ENCODE measurements around the gene IL11. TPM values are rescaled to one million over a fixed set of nuclear protein-coding genes. Genes with fewer than 3 reads are reported as not detected.
A peak's percentile ranks its signal among the peaks of the same experiment; 100 is the strongest.

Gene IL11
- total and polyA plus RNA-seq, 2 of the 13 experiments (the other 11 are each of a cell fraction or from before 2014, with no cell fraction given): 2.5 to 2.9 TPM

DNA sequence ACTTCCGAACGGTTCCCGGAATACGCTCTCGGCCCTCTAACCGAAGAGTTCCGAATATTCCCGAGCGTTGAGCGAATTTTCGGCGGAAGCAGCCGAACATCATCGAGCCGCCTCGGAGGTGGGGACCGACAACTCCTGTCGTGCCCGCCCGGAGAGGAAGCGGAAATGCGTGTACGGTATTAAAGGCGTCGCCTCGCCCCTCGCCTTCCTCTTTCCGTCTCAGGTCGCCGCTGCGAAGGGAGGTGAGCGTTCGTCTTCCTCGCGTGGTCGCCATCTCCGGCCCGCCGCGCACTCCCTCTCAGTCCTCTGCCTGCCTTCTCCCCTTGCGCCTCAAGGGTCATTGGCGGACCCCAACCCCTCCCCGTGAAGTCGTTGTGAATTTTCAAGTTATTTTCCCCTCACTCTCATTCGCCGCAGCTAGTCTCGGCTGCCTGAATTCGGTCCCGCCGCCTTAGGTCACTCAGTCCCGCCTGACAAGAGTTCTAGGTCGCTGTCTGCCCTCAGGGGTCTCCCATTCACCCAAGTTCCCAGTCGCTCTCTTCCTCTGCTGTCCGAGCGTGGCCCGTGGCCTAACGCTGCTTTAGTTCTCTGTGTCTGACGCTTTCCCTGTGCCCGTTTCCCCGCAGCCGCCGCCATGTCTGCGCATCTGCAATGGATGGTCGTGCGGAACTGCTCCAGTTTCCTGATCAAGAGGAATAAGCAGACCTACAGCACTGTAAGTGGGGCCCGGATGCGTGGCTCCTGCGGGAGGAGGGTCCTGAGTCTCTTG, 15.6 kb upstream of the IL11 start, which contains the start of gene RPL28 (continued):
- TF ChIP-seq, protein P1, sequence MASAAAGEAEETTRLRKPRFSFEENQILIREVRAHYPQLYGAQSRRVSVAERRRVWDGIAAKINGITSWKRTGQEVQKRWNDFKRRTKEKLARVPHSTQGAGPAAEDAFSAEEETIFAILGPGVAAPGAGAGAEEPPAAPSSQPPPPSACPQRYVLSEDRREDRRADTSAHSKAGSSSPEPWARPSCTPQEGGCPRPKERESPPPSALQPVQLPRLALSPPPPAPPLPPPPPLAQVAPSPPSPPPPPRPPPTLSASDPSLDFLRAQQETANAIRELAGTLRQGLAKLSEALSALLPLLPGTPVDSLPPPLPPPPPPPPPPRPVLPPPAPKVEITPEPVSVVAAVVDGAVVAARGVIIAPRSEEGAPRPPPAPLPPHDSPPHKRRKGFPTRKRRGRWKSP (CRISPR knock-in tag; IDR thresholded peaks at IDR 0.05): peak; percentile 76; the same call in 1 of the 2 replicates
- TF ChIP-seq PHF20 (CRISPR knock-in tag; IDR thresholded peaks at IDR 0.05) (peak; percentile 74), ZNF75D (CRISPR knock-in tag; IDR thresholded peaks at IDR 0.05; ENCODE audit: borderline replicate concordance) (peak; percentile 91; the same call in 1 of the 2 replicates), NCOA2 (CRISPR knock-in tag; IDR thresholded peaks at IDR 0.05) (peak; percentile 64), ZNF607 (CRISPR knock-in tag; IDR thresholded peaks at IDR 0.05; ENCODE audit: borderline replicate concordance) (peak; percentile 30; the same call in 1 of the 2 replicates), MAFK (conservative IDR thresholded peaks at IDR 0.05 in 1 of 2, IDR thresholded peaks at IDR 0.05 in 1 of 2; ENCODE audit: low read length in 2 of 2) (no peak), ZNF296 (CRISPR knock-in tag; conservative IDR thresholded peaks at IDR 0.05) (no peak), REPIN1 (CRISPR knock-in tag; IDR thresholded peaks at IDR 0.05; ENCODE audit: borderline replicate concordance, low read depth) (peak; percentile 55; the same call in 1 of the 2 replicates), ZMAT3 (CRISPR knock-in tag; conservative IDR thresholded peaks at IDR 0.05) (no peak), GATAD1 (CRISPR knock-in tag; IDR thresholded peaks at IDR 0.05) (peak; percentile 84), ZNF256 (CRISPR knock-in tag; conservative IDR thresholded peaks at IDR 0.05) (no peak; the same call in 1 of the 2 replicates), ZNF850 (CRISPR knock-in tag; conservative IDR thresholded peaks at IDR 0.05) (no peak), GATA4 (IDR thresholded peaks at IDR 0.05; ENCODE audit: borderline replicate concordance, low read depth) (peak; percentile 75), TP53 (CRISPR knock-in tag; conservative IDR thresholded peaks at IDR 0.05) (no peak), BCL6 (CRISPR knock-in tag; IDR thresholded peaks at IDR 0.05) (peak; percentile 59), POLR2AphosphoS5 (IDR thresholded peaks at IDR 0.05; ENCODE audit: low read depth, low read length) (peak; percentile 100), MIER2 (CRISPR knock-in tag; IDR thresholded peaks at IDR 0.05) (peak; percentile 32; the same call in 1 of the 2 replicates), ZSCAN25 (CRISPR knock-in tag; IDR thresholded peaks at IDR 0.05) (no peak), CC2D1A (CRISPR knock-in tag; IDR thresholded peaks at IDR 0.05) (no peak), SMARCE1 (IDR thresholded peaks at IDR 0.05; ENCODE audit: borderline replicate concordance) (no peak)
- TF ChIP-seq, protein P2, sequence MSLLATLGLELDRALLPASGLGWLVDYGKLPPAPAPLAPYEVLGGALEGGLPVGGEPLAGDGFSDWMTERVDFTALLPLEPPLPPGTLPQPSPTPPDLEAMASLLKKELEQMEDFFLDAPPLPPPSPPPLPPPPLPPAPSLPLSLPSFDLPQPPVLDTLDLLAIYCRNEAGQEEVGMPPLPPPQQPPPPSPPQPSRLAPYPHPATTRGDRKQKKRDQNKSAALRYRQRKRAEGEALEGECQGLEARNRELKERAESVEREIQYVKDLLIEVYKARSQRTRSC (CRISPR knock-in tag; IDR thresholded peaks at IDR 0.05; ENCODE audit: low read depth): no peak; the same call in 1 of the 2 replicates
- TF ChIP-seq, protein P3, sequence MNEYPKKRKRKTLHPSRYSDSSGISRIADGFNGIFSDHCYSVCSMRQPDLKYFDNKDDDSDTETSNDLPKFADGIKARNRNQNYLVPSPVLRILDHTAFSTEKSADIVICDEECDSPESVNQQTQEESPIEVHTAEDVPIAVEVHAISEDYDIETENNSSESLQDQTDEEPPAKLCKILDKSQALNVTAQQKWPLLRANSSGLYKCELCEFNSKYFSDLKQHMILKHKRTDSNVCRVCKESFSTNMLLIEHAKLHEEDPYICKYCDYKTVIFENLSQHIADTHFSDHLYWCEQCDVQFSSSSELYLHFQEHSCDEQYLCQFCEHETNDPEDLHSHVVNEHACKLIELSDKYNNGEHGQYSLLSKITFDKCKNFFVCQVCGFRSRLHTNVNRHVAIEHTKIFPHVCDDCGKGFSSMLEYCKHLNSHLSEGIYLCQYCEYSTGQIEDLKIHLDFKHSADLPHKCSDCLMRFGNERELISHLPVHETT (CRISPR knock-in tag; conservative IDR thresholded peaks at IDR 0.05): peak; percentile 60; the same call in 1 of the 2 replicates
- TF ChIP-seq, protein P4, sequence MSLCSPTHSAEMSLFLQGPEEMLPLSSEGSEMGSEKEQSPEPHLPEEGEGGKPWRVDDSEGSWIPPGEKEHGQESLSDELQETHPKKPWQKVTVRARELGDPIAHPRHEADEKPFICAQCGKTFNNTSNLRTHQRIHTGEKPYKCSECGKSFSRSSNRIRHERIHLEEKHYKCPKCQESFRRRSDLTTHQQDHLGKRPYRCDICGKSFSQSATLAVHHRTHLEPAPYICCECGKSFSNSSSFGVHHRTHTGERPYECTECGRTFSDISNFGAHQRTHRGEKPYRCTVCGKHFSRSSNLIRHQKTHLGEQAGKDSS (CRISPR knock-in tag; IDR thresholded peaks at IDR 0.05; ENCODE audit: borderline replicate concordance, low read depth): peak; percentile 80
- TF ChIP-seq, protein P5, sequence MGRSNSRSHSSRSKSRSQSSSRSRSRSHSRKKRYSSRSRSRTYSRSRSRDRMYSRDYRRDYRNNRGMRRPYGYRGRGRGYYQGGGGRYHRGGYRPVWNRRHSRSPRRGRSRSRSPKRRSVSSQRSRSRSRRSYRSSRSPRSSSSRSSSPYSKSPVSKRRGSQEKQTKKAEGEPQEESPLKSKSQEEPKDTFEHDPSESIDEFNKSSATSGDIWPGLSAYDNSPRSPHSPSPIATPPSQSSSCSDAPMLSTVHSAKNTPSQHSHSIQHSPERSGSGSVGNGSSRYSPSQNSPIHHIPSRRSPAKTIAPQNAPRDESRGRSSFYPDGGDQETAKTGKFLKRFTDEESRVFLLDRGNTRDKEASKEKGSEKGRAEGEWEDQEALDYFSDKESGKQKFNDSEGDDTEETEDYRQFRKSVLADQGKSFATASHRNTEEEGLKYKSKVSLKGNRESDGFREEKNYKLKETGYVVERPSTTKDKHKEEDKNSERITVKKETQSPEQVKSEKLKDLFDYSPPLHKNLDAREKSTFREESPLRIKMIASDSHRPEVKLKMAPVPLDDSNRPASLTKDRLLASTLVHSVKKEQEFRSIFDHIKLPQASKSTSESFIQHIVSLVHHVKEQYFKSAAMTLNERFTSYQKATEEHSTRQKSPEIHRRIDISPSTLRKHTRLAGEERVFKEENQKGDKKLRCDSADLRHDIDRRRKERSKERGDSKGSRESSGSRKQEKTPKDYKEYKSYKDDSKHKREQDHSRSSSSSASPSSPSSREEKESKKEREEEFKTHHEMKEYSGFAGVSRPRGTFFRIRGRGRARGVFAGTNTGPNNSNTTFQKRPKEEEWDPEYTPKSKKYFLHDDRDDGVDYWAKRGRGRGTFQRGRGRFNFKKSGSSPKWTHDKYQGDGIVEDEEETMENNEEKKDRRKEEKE (IDR thresholded peaks at IDR 0.05): no peak
